IMR-90 (cell line): ENCODE measurements around the gene GPRC5B. TPM values are rescaled to one million over a fixed set of nuclear protein-coding genes. Genes with fewer than 3 reads are reported as not detected.

Experiments used
- ATAC-seq: fragments of 200-7000 bp; cut with Tn5 transposase; 2 replicates; pipeline ENCODE4 v1.9.1; 2020; ENCODE audit warnings: low read depth, mild to moderate bottlenecking, moderate library complexity
- BruUV-seq: library from RNA; stranded (reverse); fragments of 400-500 nt; replicated peaks from 2 replicates; lab custom pipeline; 2021; lab: Mats Ljungman, UMichigan
- CTCF ChIA-PET: fragments of 300-600 bp; formaldehyde crosslinking; extraction: SDS; loops from one replicate; lab custom pipeline; 2021; ENCODE audit warnings: antibody characterized with exemption; lab: Yijun Ruan, JAX
- POLR2A ChIA-PET: fragments of 300-600 bp; sonication (Branson Sonifier 250); formaldehyde crosslinking; loops from one replicate; lab custom pipeline; 2022; ENCODE audit warnings: antibody characterized with exemption; ENCODE audit not compliant: unreplicated experiment; lab: Charles Lee
- DNase-seq: peaks from one replicate; pipeline ENCODE4 v3.0.0; 2013
- H2AFZ ChIP-seq: replicated peaks from 2 replicates; pipeline ENCODE3; 2013; ENCODE audit warnings: low read length, mild to moderate bottlenecking; ENCODE audit not compliant: poor library complexity
- H2AK5ac ChIP-seq: 2 replicates; pipeline ENCODE4 v1.6.1; 2013; ENCODE audit warnings: low read depth, low read length, inconsistent platforms
- H2AK9ac ChIP-seq: replicated peaks from 2 replicates; pipeline ENCODE3; 2013; ENCODE audit warnings: mild to moderate bottlenecking, low read depth, low read length, moderate library complexity; ENCODE audit not compliant: poor library complexity
- H2BK120ac ChIP-seq: 2 replicates; pipeline ENCODE4 v1.6.1; 2013; ENCODE audit warnings: low read depth, low read length, inconsistent platforms
- H2BK15ac ChIP-seq: 3 replicates; pipeline ENCODE4 v1.6.1; 2013; ENCODE audit warnings: low read depth, low read length, inconsistent platforms
- H2BK20ac ChIP-seq: 2 replicates; pipeline ENCODE4 v1.6.1; 2013; ENCODE audit warnings: low read depth, mild to moderate bottlenecking, inconsistent platforms, low read length, moderate library complexity
- H2BK5ac ChIP-seq: 2 replicates; pipeline ENCODE4 v1.6.1; 2013; ENCODE audit warnings: mild to moderate bottlenecking, low read depth, low read length, inconsistent platforms; ENCODE audit not compliant: poor library complexity, severe bottlenecking
- H3K14ac ChIP-seq: replicated peaks from 2 replicates; pipeline ENCODE4 v1.6.1; 2013; ENCODE audit warnings: low read depth, low read length, inconsistent platforms
- H3K18ac ChIP-seq: 2 replicates; pipeline ENCODE4 v1.6.1; 2013; ENCODE audit warnings: low read depth, low read length, control low read depth
- H3K23ac ChIP-seq: 2 replicates; pipeline ENCODE4 v1.6.1; 2013; ENCODE audit warnings: low read depth, low read length, inconsistent platforms
- H3K27ac ChIP-seq: 2 replicates; pipeline ENCODE4 v1.5.1; 2013; ENCODE audit warnings: mild to moderate bottlenecking, control low read depth, low read length; ENCODE audit not compliant: insufficient read depth
- H3K27me3 ChIP-seq: 2 replicates; pipeline ENCODE4 v1.6.1; 2013; ENCODE audit warnings: low read length; ENCODE audit not compliant: control insufficient read depth, insufficient read depth
- H3K36me3 ChIP-seq: 2 replicates; pipeline ENCODE4 v1.6.1; 2013; ENCODE audit warnings: low read length, mixed read lengths; ENCODE audit not compliant: control insufficient read depth, insufficient read depth
- H3K4ac ChIP-seq: 2 replicates; pipeline ENCODE4 v1.6.1; 2013; ENCODE audit warnings: low read depth, low read length, inconsistent platforms
- H3K4me1 ChIP-seq: 2 replicates; pipeline ENCODE4 v1.6.1; 2013; ENCODE audit warnings: low read length, mixed read lengths; ENCODE audit not compliant: control insufficient read depth, insufficient read depth
- H3K4me2 ChIP-seq: 2 replicates; pipeline ENCODE4 v1.6.1; 2013; ENCODE audit warnings: low read depth, mild to moderate bottlenecking, control low read depth, low read length, moderate library complexity
- H3K4me3 ChIP-seq: 2 replicates; pipeline ENCODE4 v1.5.1; 2013; ENCODE audit warnings: low read depth, mild to moderate bottlenecking, control low read depth, low read length, moderate library complexity; ENCODE audit not compliant: insufficient read depth
- H3K56ac ChIP-seq: 2 replicates; pipeline ENCODE4 v1.6.1; 2013; ENCODE audit warnings: low read length, inconsistent platforms; ENCODE audit not compliant: insufficient read depth; ENCODE audit errors: extremely low read depth
- H3K79me1 ChIP-seq, 2 experiments: 2 replicates each; pipeline ENCODE4 v1.6.1; 2013; ENCODE audit warnings: low read length in 2 of 2, inconsistent platforms in 1 of 2, low read depth in 1 of 2
- H3K9ac ChIP-seq: 2 replicates; pipeline ENCODE4 v1.6.1; 2013; ENCODE audit warnings: low read depth, low read length, control low read depth
- H3K9me1 ChIP-seq: 2 replicates; pipeline ENCODE4 v1.6.1; 2013; ENCODE audit warnings: low read length, inconsistent platforms; ENCODE audit not compliant: insufficient read depth
- H3K9me3 ChIP-seq: 2 replicates; pipeline ENCODE4 v1.6.1; 2013; ENCODE audit warnings: low read length; ENCODE audit not compliant: control insufficient read depth, insufficient read depth
- H4K20me1 ChIP-seq: 2 replicates; pipeline ENCODE4 v1.6.1; 2013; ENCODE audit warnings: low read length, inconsistent platforms; ENCODE audit not compliant: insufficient read depth
- H4K5ac ChIP-seq: 2 replicates; pipeline ENCODE4 v1.6.1; 2013; ENCODE audit warnings: mild to moderate bottlenecking, low read depth, low read length, control low read depth
- H4K8ac ChIP-seq, 2 experiments: 2 replicates each; pipeline ENCODE4 v1.6.1; 2013; ENCODE audit warnings: low read depth in 2 of 2, low read length in 2 of 2, control low read depth in 1 of 2, inconsistent platforms in 1 of 2
- H4K91ac ChIP-seq: 2 replicates; pipeline ENCODE4 v1.6.1; 2013; ENCODE audit warnings: low read depth, low read length, inconsistent platforms; ENCODE audit not compliant: insufficient read depth
- CEBPB ChIP-seq: IDR thresholded peaks from 2 replicates; pipeline ENCODE4 v1.6.1; 2012; ENCODE audit warnings: low read depth, low read length, improper control_type of control experiment
- RCOR1 ChIP-seq: IDR thresholded peaks from 2 replicates; pipeline ENCODE4 v1.6.1; 2012; ENCODE audit warnings: mild to moderate bottlenecking, low read length, improper control_type of control experiment; ENCODE audit not compliant: insufficient replicate concordance
- WGBS, 2 experiments: methylation state at CpG; one replicate each; pipeline versions ENCODE4 v1.1.5 to v1.1.7; 2013; ENCODE audit warnings: missing lambda C conversion rate in 2 of 2; ENCODE audit not compliant: insufficient read length in 1 of 2; ENCODE audit errors: extremely low coverage in 2 of 2; 5-methylcytosine and 5-hydroxymethylcytosine counted together
- dilution Hi-C: fragments of 300-500 bp; cut with HindIII; formaldehyde crosslinking; loops from one replicate; pipeline ENCODE4 v1.14.3; 2018; ENCODE audit warnings: low sequenced_read_pairs; ENCODE audit not compliant: unreplicated experiment
- in situ Hi-C: fragments of 300-500 bp; cut with MboI; formaldehyde crosslinking; loops from 3 replicates; pipeline ENCODE4 v1.14.3; 2019; ENCODE audit warnings: low sequenced_read_pairs, inconsistent platforms, mixed read lengths
- intact Hi-C: fragments of 100-400 bp; cut with micrococcal nuclease; formaldehyde crosslinking; loops from 2 replicates; pipeline ENCODE4 v1.10.0; 2022
- polyA plus RNA-seq, 3 experiments: library from polyadenylated mRNA; depleted of rRNA; stranded (reverse); fragments of >200 nt; gene quantifications; 2 replicates each; pipeline ENCODE4 v1.2.3, GENCODE V29; 2012; ENCODE audit warnings: low replicate concordance in 1 of 3
- total RNA-seq: library from RNA; depleted of rRNA; stranded (reverse); fragments of >200 nt; gene quantifications from 2 replicates; pipeline ENCODE4 v1.2.3, GENCODE V29; 2012

The GPRC5B gene
- total and polyA plus RNA-seq, 2 of the 4 experiments (the other 2 are of a cell fraction), result 2.5 to 8.5 TPM

DNA sequence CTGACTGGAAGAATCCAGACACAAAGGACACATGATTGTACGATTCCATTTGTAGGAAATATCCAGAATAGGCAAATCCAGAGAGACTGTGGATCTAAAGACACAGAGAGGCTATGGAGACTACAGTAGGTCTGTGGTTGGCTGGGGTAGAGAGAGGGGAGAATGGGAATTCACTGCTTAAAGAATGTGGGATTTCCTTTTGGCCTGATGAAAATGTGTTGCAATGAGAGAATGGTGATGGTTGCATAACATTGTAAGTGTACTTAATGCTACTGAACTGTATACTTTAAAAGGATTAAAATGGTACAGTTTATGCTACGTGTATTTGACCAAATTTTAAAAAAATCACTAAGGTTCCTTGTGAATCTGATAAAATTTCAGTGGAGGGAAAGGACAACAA, 62.1 kb downstream of the GPRC5B start:
- Histone ChIP-seq H4K8ac (peak overlapping the region in 1 of 2 experiments; percentile 44; a peak in 1 of 4 replicates), H4K5ac (peak overlapping the region; percentile 79; the same call in 1 of the 2 replicates), H3K56ac (no peak overlapping the region), H2BK20ac (peak overlapping the region; percentile 74; the same call in 1 of the 2 replicates), H3K4ac (no peak overlapping the region), H2BK5ac (peak overlapping the region; percentile 31), H3K79me1 (no peaks in the 10 kb centered on the region), H2BK15ac (no peak overlapping the region), H3K27me3 (no peaks in the 10 kb centered on the region), H2AFZ (no peak overlapping the region), H4K91ac (0 out of 2 replicates have a peak overlapping the region, but pooled peaks have one; percentile 68), H2BK120ac (0 out of 2 replicates have a peak overlapping the region, but pooled peaks have one; percentile 76), H3K14ac (no peak overlapping the region), H2AK5ac (no peak overlapping the region), H3K23ac (peak overlapping the region; percentile 44; the same call in 1 of the 2 replicates), H3K4me2 (no peak overlapping the region), H3K9ac (no peak overlapping the region), H3K4me3 (no peak overlapping the region), H3K9me1 (no peaks in the 10 kb centered on the region; the same call in 1 of the 2 replicates), H3K27ac (peak overlapping the region; percentile 77; the same call in 1 of the 2 replicates), H3K9me3 (no peaks in the 10 kb centered on the region), H3K4me1 (peaks cover 8% of the 10 kb centered on the region), H4K20me1 (no peaks in the 10 kb centered on the region), H3K36me3 (no peaks in the 10 kb centered on the region), H3K18ac (peak overlapping the region; percentile 19; the same call in 1 of the 2 replicates), H2AK9ac (no peak overlapping the region)
- ATAC-seq (peak; percentile 89), DNase-seq (peak; percentile 79)
- dilution Hi-C loops, result no loop called here
- no peak for TF ChIP-seq RCOR1
- TF ChIP-seq CEBPB, result peak; percentile 94
- BruUV-seq, result no TSS peak
- 29% methylated on average over 1 of the region's 2 CpGs; no CpG with 5 or more reads in 1 of the 2 experiments for WGBS, 2 experiments
- ChIA-PET CTCF (no interaction called here), POLR2A (no interaction called here)
- intact Hi-C loops, result loop anchor here (1.0 kb wide), 1 partner anchor 10 kb away; no protein-coding TSS in a partner anchor
- in situ Hi-C loops, result no loop called here
